ENCODE results near the gene JAGN1.
"Not testable (repeated sequence)": the region's sequence is repeated elsewhere in the genome, so short reads cannot be mapped to it uniquely, and the experiment has no call there.

JAGN1 gene

DNA sequence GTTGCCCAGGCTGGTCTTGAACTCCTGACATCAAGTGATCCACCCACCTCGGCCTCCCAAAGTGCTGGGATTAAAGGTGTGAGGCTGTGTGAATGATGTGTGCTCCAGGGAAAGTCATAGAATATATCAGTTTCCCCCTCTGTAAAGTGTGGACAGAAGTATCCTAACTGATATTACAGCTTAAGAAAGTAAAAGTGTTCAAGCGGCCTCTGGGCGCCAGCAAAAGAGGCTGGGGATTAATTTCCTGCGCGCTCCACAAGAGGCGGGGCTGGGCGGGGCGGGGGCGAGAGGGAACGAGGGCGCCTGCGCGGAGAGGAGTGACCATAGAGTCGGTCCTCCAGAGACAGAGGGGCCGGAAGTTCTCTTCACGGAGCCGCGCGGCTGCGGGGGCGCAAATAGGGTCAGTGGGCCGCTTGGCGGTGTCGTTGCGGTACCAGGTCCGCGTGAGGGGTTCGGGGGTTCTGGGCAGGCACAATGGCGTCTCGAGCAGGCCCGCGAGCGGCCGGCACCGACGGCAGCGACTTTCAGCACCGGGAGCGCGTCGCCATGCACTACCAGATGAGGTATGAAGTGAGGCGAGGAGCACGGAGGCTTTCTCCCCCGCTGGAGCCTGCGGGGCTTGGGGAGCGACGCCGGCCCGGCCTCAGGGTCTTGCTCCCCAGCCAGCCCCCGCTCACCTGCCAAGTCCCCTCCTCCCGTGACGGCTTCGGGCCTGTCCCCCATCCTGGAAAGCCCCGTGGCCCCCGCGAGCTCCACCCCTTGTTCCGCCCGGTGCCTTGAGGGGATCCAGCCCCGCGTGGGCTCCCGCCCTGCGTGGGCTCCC is at the start of gene JAGN1:
TSS of gene JAGN1 (plus strand) at position 362 of the 823 bp plus-strand sequence. CDS start at position 475, 113 bp downstream.
- DNase-seq (ENCODE audit: low read depth), result peak; percentile 77

DNA sequence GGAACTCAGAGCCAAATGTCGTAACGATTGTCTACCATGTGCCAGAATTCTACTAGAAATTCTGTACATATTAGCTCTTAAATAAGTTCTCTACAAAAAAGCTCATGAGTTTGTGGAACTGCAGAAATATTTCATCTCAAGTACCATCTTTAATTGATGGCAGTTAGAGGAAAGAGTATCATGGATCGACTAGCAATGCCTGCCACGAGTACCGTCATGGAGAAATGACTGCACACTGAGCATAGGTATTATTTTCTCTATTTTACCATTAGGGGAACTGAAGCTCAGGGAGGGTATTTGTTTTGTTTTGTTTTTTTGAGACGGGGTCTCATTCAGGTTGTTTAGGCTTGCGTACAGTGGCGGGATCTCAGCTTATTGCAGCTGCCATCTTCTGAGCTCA is 49.4 kb upstream of the JAGN1 start:
- DNase-seq (ENCODE audit: low read depth), result no peak

DNA sequence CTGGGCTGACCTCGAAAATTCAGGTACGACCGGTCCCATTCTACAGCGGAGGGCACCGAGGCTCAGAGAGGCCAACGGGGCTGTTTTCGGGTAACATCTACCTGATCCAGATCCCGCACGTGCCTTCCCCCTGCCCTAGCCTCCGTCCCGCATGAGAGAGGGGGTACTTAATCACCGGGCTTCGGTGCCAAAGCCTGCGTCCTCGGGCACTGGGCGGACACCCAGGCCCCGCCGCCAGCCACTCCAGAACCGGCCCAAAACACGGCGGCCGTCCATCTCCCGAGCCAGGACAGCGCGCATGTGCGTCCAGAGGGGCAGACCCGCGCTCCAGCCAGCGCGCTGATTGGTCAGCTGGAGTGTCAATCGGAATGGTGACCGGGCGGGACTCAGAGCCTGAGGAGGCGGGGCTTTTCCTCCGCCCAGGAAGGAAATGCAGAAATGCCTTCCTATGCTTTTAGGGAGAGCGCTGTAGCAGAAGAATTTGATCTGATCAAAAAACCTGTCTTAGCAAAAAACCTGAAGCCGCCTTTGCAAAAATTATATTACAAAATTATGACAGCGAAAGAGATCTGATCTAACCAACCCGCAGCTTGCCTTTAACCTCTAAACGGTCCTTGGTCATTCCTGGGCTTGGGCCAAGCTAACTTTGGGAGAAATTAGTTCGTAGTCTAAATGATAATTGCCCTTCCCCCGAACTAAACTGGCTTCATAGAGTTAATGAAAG is 46.5 kb upstream of the JAGN1 start, which contains the start of gene RPUSD3:
TSS of gene RPUSD3 (minus strand) at position 294 of the 724 bp plus-strand sequence. CDS start at position 276, 18 bp downstream.
- DNase-seq (ENCODE audit: low read depth), result peak; percentile 96

DNA sequence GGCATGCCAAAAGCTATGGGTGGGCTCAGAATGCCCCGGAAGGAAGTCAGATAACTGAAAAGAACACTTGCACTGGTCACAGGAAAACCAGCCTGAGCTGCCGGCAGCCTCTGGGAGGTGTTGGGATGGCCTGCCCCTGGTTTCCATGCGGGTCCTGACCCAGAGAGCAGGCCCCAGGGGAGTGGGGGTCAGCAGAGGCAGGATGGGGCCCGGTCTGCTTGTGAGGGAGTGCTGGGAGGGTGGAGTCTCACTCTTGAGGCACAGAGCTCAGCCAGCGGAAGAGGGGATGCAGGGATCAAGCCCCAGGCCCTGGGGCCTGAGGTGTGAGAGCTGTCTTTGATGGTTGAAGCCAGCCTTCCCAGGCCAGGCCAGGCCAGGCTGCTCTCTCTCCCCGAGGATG is 44.2 kb upstream of the JAGN1 start:
- DNase-seq (ENCODE audit: low read depth), result no peak

DNA sequence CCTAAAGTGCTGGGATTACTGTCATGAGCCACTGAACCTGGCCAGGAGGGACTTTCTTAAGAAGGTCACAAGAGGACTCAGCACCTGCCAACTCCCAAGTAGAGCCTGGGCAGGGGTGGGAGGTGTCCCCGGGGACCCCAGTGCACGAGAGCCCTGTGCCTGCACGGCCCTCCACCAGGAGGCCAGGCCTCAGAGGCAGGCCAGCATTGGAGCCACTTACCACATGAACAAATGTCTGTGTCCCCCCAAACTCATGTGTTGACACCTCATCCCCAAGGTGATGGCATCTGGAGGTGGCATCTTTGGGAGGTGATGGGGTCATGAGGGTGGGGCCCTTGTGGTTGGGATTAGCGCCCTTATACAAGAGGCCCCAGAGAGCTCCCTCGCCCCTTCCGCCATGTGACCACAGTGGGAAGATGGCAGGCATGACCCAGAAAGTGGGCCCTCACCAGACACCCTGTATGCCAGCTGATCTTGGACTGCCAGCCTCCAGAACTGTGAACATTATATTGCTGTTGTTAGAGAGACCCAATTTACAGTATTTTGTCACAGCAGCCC is 43.4 kb upstream of the JAGN1 start:
- no peak for DNase-seq (ENCODE audit: low read depth)

DNA sequence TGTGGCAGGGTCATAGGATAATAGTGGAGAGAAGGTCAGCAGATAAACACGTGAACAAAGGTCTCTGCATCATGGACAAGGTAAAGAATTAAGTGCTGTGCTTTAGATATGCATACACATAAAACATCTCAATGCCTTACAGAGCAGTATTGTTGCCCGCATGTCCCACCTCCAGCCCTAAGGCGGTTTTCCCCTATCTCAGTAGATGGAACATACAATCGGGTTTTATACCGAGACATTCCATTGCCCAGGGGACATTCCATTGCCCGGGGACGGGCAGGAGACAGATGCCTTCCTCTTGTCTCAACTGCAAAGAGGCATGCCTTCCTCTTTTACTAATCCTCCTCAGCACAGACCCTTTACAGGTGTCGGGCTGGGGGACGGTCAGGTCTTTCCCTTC is 42.5 kb upstream of the JAGN1 start:
- DNase-seq (ENCODE audit: low read depth), result not testable (repeated sequence)

DNA sequence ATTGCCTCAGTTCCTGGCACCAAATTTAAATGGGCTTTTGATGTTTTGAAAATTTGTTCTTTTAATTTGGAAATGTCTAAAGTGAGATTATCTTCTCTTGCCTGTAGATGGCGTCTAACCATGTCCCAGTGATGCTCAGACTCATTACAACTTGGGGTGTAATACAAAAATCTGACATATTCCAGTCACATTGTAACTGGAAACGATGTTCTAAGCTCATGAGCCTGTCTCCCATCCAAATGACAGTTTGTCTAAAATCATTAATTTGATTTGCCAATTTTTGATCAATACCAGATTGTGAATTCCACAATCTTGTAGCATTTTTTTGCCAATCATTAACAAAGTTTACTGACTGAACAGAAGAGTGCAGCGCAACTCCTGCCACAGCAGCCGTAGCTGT is 41.5 kb upstream of the JAGN1 start:
- not testable (repeated sequence) for DNase-seq (ENCODE audit: low read depth)

DNA sequence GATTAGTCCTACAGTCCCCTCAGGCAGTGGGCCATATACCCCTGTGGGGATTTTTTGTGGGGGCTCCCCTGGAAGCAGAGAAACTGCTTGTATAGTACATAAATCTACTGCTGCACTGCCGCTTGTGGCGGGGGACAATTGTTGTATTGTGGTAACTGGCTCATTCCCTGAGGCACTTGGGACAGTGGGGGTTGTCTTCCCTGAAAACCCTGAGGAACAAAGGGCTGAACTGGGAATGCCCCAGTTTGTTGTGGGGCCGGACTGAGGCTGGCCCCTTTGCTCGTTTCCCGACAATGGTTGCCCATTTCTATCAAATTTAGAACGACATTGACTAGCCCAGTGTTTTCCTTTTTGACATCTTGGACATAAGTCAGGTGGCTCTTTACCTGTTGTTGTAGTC is 39.0 kb upstream of the JAGN1 start:
- not testable (repeated sequence) for DNase-seq (ENCODE audit: low read depth)

DNA sequence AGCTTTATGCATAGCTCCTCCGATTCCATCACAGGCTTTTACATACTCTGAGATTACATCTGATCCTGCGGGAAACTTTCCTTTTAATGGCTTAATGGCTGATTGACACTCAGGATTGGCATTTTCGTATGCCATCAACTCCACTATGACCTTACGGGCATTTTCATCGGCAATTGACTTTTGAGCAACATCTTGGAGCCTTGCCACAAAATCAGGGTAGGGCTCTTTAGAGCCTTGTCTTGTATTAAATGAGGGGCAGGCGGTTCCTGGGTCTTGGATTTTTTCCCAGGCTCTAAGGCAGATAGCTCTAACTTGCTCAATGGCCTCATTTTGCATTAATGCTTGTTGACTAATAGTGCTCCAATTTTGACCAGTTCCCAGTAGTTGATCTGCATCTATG is 38.5 kb upstream of the JAGN1 start:
- not testable (repeated sequence) for DNase-seq (ENCODE audit: low read depth)

DNA sequence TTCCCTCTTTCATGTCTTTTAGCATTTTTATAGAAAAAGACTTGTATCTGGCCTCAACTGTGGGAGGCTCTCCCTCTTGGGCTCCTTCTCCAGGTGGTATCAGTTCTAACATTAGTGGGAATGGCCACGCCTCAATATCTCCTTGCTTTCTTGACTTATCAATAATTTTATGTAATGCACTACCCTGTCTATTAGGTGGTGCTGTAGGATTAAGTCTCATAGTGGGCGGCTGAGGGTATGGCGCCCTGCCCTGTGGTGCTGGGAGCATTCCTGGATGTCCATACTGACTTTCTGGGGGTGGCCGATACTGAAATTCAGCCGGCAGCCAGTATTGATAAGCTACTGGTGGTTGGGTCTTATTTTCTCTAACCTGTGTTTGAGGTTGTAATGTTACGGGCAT is 37.9 kb upstream of the JAGN1 start:
- no peak for DNase-seq (ENCODE audit: low read depth)

DNA sequence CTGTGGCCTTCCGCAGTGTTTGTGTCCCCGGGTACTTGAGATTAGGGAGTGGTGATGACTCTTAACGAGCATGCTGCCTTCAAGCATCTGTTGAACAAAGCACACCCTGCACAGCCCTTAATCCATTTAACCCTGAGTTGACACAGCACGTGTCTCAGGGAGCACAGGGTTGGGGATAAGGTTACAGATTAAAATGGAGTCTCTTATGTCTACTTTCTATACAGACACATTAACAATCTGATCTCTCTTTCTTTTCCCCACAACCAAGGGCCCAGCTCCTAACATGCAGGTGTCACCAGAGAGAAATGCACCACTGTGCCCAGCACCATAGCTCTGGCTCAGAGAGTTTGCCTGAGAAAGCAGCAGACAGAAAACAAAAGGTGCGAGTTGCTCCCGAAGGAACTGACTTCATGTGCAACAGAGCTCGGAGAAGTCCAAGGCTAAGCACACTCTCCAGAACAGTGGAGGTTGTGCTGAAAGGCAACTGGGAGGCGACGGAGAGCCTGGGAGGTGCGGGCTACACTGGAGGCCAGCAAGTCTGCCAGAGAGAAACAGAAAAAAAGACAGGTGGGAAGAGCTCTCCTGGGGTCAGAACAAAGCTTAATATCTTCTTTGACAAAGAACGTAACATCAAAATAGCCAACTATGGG is 36.0 kb upstream of the JAGN1 start:
- DNase-seq (ENCODE audit: low read depth), result not testable (repeated sequence)

DNA sequence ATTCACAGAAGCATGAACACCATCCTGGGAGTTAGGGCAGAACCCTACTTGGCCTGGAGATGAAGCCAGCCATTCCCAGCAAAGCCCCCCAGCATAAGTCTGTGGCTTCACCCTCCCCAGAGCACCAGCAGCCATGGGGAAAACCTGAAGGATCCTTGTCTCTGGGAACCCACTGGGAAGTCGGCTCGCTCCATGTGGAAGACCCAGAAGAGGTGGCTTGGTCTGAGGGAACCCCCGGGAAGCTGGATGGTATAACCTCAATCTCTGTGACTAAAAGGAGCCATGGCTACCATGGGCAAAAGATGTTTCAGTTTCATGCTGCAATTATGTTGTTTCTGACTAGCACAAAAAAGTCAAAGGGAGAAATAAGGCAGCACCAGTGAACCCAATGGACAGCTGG is 34.8 kb upstream of the JAGN1 start:
- DNase-seq (ENCODE audit: low read depth), result no peak

DNA sequence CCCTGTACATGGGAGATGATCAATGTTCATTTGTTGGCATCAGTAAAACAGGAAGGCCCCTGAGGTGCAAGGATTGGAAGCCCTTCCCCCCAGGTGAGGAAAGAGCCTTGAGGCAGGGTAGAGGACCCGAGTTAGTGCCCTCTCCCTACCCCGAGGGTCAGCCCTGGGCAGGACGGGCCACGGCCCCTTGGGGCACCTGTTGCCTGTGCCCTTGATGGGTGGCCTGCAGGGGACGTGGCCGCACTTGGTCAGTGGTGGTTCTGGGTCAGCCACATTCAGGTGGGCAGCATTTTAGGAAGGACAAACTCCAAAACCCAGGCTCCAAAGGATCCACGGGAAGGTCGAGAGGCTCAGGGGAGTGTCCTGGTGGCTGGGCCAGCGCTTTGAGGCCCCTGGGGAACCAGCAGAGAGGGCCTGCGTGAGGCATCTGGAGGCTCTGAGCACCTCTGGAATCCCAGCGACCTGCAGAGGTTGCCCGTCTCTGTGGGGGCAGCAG is 30.8 kb upstream of the JAGN1 start:
- DNase-seq (ENCODE audit: low read depth), result no peak

DNA sequence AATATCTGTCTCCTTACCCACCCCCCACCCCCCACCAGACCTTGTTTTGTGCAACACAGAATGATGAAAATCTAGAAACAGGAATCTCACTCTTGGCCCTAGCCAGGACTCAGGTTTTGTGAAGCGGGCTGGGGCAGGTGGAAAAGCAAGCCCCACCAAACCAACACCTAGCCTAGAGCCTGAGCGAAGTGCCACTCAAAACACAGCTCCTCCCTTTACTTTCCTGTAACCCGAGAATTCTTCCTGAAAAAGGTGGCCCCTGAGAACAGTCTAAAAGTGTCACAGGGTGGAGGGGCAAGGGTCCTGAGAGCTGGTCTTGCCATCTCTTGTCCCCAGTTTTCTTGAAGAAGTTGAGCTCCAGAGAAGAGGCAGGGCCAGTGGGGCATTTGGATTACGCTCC is 29.2 kb upstream of the JAGN1 start:
- DNase-seq (ENCODE audit: low read depth), result no peak

DNA sequence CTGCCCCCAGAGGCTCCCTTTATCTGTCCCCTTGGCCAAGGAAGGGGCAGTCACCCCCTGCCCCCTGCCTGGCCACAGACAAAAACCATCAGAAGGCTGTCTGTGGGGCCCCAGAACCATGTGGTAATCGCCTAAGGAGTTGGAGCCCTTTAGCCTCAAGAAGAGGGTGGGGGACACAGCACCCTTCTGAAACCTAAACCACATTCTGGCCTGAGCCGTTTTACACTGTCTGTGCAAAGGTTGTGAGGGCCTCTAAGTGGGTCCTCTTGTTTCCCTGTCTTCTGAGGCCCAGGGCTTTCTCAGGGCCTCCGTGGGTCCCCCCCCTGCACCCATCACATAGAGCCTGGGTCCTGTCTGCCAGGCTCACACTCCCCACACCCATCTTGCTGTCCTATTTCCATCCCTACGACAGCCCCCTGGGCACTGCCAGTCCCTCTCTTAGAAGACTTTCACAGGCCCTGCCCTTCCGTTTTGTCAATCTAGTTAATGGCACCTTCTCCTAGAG is 28.7 kb upstream of the JAGN1 start:
- no peak for DNase-seq (ENCODE audit: low read depth)

DNA sequence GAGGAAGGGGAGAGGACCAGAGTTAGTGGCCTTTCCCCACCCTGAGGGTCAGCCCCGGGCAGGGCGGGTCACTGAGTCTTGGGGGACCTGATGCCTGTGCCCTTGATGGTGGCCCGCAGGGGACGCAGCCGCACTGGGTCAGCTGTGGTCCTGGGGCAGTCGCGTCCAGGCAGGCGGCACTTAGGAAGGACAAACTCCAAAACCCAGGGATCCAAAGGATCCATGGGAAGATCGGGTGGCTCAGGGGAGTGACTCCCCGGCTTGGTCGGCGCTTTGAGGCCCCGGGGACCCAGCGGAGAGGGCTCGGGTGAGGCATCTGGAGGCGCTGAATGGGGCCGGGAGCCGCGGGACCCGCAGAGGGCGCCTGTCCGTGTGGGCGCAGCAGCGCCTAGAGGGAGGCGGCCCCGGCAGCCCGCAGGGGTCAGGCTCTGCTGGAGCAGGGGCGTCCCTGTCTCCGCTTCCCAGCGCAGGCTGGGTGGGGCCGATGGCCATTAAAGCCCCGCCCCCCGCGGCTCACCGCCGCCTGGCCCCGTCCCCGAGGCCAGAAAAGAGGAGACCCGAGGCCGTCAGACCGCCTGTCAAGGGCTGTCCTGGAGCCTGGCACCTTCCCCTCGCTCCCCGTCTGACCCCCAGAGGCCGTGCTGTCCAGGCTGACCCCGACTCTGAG is 27.9 kb upstream of the JAGN1 start:
- DNase-seq (ENCODE audit: low read depth), result no peak

DNA sequence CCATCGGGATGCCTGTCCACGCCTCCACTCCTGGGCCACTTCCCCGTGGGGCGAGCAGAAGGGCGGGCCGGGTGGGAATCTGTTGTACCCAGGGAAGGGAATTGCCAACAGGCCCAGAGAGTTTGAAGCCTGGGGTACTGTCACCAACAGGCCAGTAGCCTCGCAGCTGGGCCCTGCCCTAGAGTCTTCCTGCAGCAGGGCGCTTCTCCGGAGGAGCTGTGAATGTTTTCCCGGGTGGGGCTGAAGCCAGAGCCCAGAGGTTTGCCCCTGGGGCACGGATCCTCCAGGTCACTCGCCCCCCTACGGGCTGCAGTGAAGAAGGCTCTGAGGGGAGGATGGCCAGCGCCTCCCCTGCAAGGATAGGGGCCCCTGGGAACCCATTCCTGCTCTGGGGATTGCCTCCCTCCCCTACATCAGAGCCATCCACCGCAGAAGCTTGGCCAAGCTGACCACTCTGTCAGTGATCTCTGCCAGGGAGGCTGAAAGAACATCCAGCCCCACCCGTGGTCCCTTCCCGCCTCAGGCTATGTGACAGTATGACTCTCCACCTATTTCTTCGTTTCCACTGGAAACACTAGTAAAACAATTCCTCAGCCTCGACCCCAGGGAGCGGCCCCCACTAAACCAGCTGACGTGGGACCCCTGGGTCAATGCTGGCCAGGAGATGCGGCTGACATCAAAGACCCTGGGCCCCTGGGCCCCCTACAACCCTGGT is 27.2 kb upstream of the JAGN1 start:
- no peak for DNase-seq (ENCODE audit: low read depth)

DNA sequence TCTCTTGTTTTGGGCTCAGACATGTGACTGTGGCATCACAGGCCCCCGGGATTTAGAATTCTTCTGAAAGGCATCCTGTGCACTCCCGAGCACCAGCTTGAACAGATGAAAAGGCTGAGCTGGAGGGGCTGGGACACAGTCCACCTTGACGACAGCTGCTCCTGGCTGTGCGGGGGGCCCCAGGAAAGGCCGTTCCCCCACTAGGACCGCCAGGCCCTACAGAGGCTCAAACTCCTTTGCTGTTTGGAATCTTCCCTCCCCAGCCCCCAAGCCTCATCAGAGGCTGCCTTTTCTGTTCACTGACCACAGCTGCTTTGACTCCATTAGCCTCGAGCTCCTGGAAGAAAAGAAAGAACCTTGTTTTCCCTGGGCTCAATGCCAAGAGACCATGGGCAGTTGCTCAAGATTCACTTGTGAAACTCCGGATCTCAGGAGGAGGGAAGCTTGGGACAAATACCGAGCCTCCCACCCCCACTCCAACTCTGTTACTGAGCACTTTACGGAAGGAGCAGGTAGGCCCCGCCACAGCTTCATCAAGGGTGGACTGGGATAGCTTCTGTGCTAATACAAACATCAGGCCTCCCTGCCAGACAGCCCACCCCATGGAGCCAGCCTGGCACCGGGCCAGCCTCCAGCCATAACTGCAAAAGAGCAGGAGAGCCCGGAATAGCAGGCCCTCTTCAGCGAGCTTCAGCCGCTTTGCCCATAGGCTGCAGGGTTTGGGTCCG is 26.0 kb upstream of the JAGN1 start:
- no peak for DNase-seq (ENCODE audit: low read depth)

DNA sequence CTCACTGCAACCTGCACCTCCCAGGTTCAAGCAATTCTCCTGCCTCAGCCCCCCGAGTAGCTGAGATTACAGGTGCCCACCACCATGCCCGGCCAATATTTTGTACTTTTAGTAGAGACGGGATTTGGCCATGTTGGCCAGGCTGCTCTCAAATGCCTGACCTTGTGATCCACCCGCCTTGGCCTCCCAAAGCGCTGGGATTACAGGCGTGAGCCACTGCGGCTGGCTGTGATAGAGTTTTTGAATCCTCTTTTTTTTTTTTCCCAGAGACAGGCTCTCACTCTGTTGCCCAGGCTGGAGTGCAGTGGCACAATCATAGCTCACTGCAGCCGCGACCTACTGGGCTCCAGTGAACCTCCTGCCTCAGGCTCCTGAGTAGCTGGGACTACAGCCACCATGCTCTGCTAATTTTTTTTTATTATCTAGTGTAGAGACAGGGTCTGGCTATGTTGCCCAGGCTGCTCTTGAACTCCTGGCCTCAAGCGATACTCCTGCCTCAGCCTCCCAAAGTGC is 25.2 kb upstream of the JAGN1 start:
- not testable (repeated sequence) for DNase-seq (ENCODE audit: low read depth)

DNA sequence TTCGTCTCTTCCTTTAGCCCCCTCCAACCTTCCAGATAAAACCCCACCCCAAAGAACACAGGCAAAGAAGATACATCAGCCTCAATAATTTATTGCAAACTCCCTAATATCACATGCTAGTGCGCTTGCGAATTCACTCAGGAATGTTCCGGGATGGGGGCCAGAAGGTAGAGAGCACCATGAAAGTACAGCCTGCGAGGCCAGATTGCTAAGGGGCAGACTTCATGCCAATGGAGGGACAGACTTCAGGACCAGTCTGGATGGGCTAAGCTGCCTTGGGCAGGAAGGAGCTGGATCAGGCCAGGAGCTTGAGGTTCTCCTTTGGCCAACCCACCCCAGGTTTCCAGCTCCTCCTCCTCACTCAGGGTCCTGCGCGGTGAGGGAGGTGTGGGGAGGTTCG is 23.8 kb upstream of the JAGN1 start:
- no peak for DNase-seq (ENCODE audit: low read depth)
